NCI-H748 (cell line): ENCODE results near the gene FBXO42.
"Not testable (repeated sequence)": the region's sequence is repeated elsewhere in the genome, so short reads cannot be mapped to it uniquely, and the experiment has no call there.

Source experiments
- DNase-seq: peaks from one replicate; lab custom pipeline; 2025; ENCODE audit not compliant: unreplicated experiment; lab: John Stamatoyannopoulos, UW

Gene FBXO42

GRCh38 chr1:16222716-16223115 lies 129.6 kb downstream of the FBXO42 start:
- not testable (repeated sequence) for DNase-seq

- no peak for DNase-seq
Observed at GRCh38 chr1:16221499-16221898, 130.8 kb downstream of the FBXO42 start.

GRCh38 chr1:16219968-16220500 lies 132.2 kb downstream of the FBXO42 start:
- no peak for DNase-seq

- no peak for DNase-seq
Observed at GRCh38 chr1:16218674-16219071, 133.6 kb downstream of the FBXO42 start.

- no peak for DNase-seq
Observed at GRCh38 chr1:16218014-16218673, 134.1 kb downstream of the FBXO42 start.

- peak; percentile 91 for DNase-seq
Observed at GRCh38 chr1:16217061-16217785, 135.1 kb downstream of the FBXO42 start.

GRCh38 chr1:16215882-16216753 lies 136.2 kb downstream of the FBXO42 start:
- DNase-seq = peak; percentile 91

- DNase-seq = not testable (repeated sequence)
Observed at GRCh38 chr1:16215240-16215639, 137.0 kb downstream of the FBXO42 start.

GRCh38 chr1:16213544-16213943 lies 138.7 kb downstream of the FBXO42 start:
- DNase-seq = not testable (repeated sequence)

GRCh38 chr1:16213013-16213412 lies 139.3 kb downstream of the FBXO42 start:
- no peak for DNase-seq

GRCh38 chr1:16212251-16212961 lies 139.9 kb downstream of the FBXO42 start, which contains the start of gene ARHGEF19:
ARHGEF19 (minus strand) TSS chr1:16212652; CDS start chr1:16209054, 3,598 bp downstream.
- DNase-seq = peak; percentile 75

GRCh38 chr1:16211824-16212223 lies 140.5 kb downstream of the FBXO42 start:
- DNase-seq = no peak

GRCh38 chr1:16210581-16210980 lies 141.7 kb downstream of the FBXO42 start:
- DNase-seq = no peak

GRCh38 chr1:16209847-16210407 lies 142.4 kb downstream of the FBXO42 start:
- DNase-seq = no peak

- DNase-seq = no peak
Observed at GRCh38 chr1:16209132-16209846, 143.0 kb downstream of the FBXO42 start.

- DNase-seq = no peak
Observed at GRCh38 chr1:16208270-16208987, 143.9 kb downstream of the FBXO42 start.

GRCh38 chr1:16207318-16208269 lies 144.7 kb downstream of the FBXO42 start:
- no peak for DNase-seq
